MCF 10A (cell line): ENCODE results near the gene CRACDL. TPM values are rescaled to one million over a fixed set of nuclear protein-coding genes. Genes with fewer than 3 reads are reported as not detected.

Experiments
- BruUV-seq: library from RNA; stranded (reverse); fragments of 400-500 nt; replicated peaks from 2 replicates; lab custom pipeline; 2021; lab: Mats Ljungman, UMichigan
- CTCF ChIA-PET: fragments of 300-600 bp; sonication (Branson Sonifier 250); formaldehyde crosslinking; extraction: SDS; loops from one replicate; lab custom pipeline; 2021; ENCODE audit warnings: antibody characterized with exemption, inconsistent platforms; lab: Yijun Ruan, JAX
- POLR2A ChIA-PET: fragments of 300-600, 350-650 bp; sonication (Branson Sonifier 250); formaldehyde crosslinking; extraction: SDS; loops from one replicate; lab custom pipeline; 2020; ENCODE audit warnings: antibody characterized with exemption, inconsistent platforms; lab: Yijun Ruan, JAX
- DNase-seq: peaks from one replicate; pipeline ENCODE4 v3.0.0-alpha.2; 2018; ENCODE audit not compliant: unreplicated experiment
- H3K27ac Mint-ChIP-seq: one replicate; pipeline ENCODE4 v1.8.0; 2022; ENCODE audit warnings: mild to moderate bottlenecking, low read depth, mixed read lengths; ENCODE audit not compliant: unreplicated experiment
- H3K27me3 Mint-ChIP-seq: one replicate; pipeline ENCODE4 v1.8.0; 2022; ENCODE audit warnings: mixed read lengths; ENCODE audit not compliant: insufficient read depth, unreplicated experiment
- H3K36me3 Mint-ChIP-seq: one replicate; pipeline ENCODE4 v1.8.0; 2022; ENCODE audit warnings: mild to moderate bottlenecking, moderate library complexity, mixed read lengths; ENCODE audit not compliant: insufficient read depth, unreplicated experiment
- H3K4me1 Mint-ChIP-seq: one replicate; pipeline ENCODE4 v1.8.0; 2022; ENCODE audit warnings: mixed read lengths; ENCODE audit not compliant: insufficient read depth, unreplicated experiment
- H3K4me3 Mint-ChIP-seq: one replicate; pipeline ENCODE4 v1.8.0; 2022; ENCODE audit warnings: mild to moderate bottlenecking, moderate library complexity, mixed read lengths; ENCODE audit not compliant: unreplicated experiment
- H3K9me3 Mint-ChIP-seq: one replicate; pipeline ENCODE4 v1.8.0; 2022; ENCODE audit warnings: mixed read lengths; ENCODE audit not compliant: unreplicated experiment
- CTCF ChIP-seq: fragments of 200-600 bp; IDR thresholded peaks from one replicate; pipeline ENCODE4 v1.8.0; 2022; ENCODE audit warnings: antibody characterized with exemption, mild to moderate bottlenecking; ENCODE audit not compliant: unreplicated experiment
- intact Hi-C: fragments of 100-400 bp; cut with micrococcal nuclease; formaldehyde crosslinking; loops from 2 replicates; pipeline ENCODE4 v1.14.1; 2022
- total RNA-seq: library from RNA; stranded (reverse); gene quantifications from 2 replicates; pipeline ENCODE4 v1.2.3, GENCODE V29; 2022

The CRACDL gene
- total RNA-seq, 1 experiment from 2014 or later, result 12.9 TPM

- no peaks in the 10 kb centered on the region for H3K4me1 Mint-ChIP-seq
These were observed 81.3 kb downstream of the CRACDL start for GRCh38 chr2:98854682-98855081.

GRCh38 chr2:98852932-98853331, 83.1 kb downstream of the CRACDL start:
- intact Hi-C loops, result no loop called here
- no peak for DNase-seq
- H3K27me3 Mint-ChIP-seq, result no peaks in the 10 kb centered on the region
- no peak overlapping the region for H3K27ac Mint-ChIP-seq
- ChIA-PET CTCF (no interaction called here), POLR2A (no interaction called here)
- peaks cover 10% of the 10 kb centered on the region for H3K36me3 Mint-ChIP-seq
- H3K9me3 Mint-ChIP-seq, result peaks cover 20% of the 10 kb centered on the region
- BruUV-seq, result no TSS peak
- H3K4me1 Mint-ChIP-seq, result no peaks in the 10 kb centered on the region
- no peak for TF ChIP-seq CTCF
- H3K4me3 Mint-ChIP-seq, result no peak overlapping the region

More at GRCh38 chr2:98854682-98855081, 81.3 kb downstream of the CRACDL start:
- no peak overlapping the region for H3K27ac Mint-ChIP-seq
- H3K27me3 Mint-ChIP-seq, result no peaks in the 10 kb centered on the region
- POLR2A ChIA-PET, result no interaction called here
- no peak for TF ChIP-seq CTCF
- BruUV-seq, result no TSS peak
- peaks cover 22% of the 10 kb centered on the region for H3K9me3 Mint-ChIP-seq
- H3K36me3 Mint-ChIP-seq, result peaks cover 10% of the 10 kb centered on the region
- intact Hi-C loops, result no loop called here
- H3K4me3 Mint-ChIP-seq, result no peak overlapping the region
- no peak for DNase-seq
- CTCF ChIA-PET, result interaction anchor here (0.7 kb wide), 2 partner anchors 54 to 124 kb away, joined by 3 read pairs; no protein-coding TSS in a partner anchor

GRCh38 chr2:98850074-98850473, 86.0 kb downstream of the CRACDL start:
- ChIA-PET POLR2A (interaction anchor here (1.4 kb wide), 1 partner anchor 17 kb away, joined by 4 read pairs; no protein-coding TSS in a partner anchor), CTCF (interaction anchor here (0.7 to 1.7 kb wide), 2 partner anchors 12 to 216 kb away, joined by 3 to 8 read pairs; no protein-coding TSS in a partner anchor)
- H3K9me3 Mint-ChIP-seq, result no peaks in the 10 kb centered on the region
- DNase-seq, result no peak
- BruUV-seq, result no TSS peak
- intact Hi-C loops, result no loop called here
- peaks cover 12% of the 10 kb centered on the region for H3K4me1 Mint-ChIP-seq
- TF ChIP-seq CTCF, result no peak
- H3K27me3 Mint-ChIP-seq, result no peaks in the 10 kb centered on the region
- no peak overlapping the region for H3K27ac Mint-ChIP-seq
- H3K4me3 Mint-ChIP-seq, result no peak overlapping the region
- H3K36me3 Mint-ChIP-seq, result peaks cover 10% of the 10 kb centered on the region

GRCh38 chr2:98849113-98849512, 86.9 kb downstream of the CRACDL start:
- DNase-seq, result peak; percentile 41
- ChIA-PET CTCF (interaction anchor here (1.1 to 1.3 kb wide), 2 partner anchors 8 to 13 kb away, joined by 4 to 7 read pairs; no protein-coding TSS in a partner anchor), POLR2A (interaction anchor here (1.1 to 2.0 kb wide), 2 partner anchors 20 to 35 kb away, joined by 4 to 6 read pairs; no protein-coding TSS in a partner anchor)
- Mint-ChIP-seq H3K27me3 (no peaks in the 10 kb centered on the region), H3K4me3 (no peak overlapping the region), H3K36me3 (peaks cover 10% of the 10 kb centered on the region), H3K4me1 (peaks cover 15% of the 10 kb centered on the region), H3K9me3 (no peaks in the 10 kb centered on the region), H3K27ac (peak overlapping the region; percentile 12)
- BruUV-seq, result no TSS peak
- TF ChIP-seq CTCF, result no peak
- intact Hi-C loops, result no loop called here
